Right lobe of liver (tissue), 4 donors: ENCODE measurements around the gene TPPP2.

ENCODE experiments used
- CTCF ChIP-seq, 4 donors: fragments of 200-600 bp in 3 of 4; fragments of 450-650 bp in 1 of 4; IDR thresholded peaks; one replicate each; pipeline versions ENCODE4 v1.5.1 to v1.8.0; 2016 to 2022; ENCODE audit warnings: antibody characterized with exemption in 4 of 4, mild to moderate bottlenecking in 2 of 4
- POLR2A ChIP-seq: fragments of 450-650 bp; IDR thresholded peaks from one replicate; pipeline ENCODE4 v1.6.1; 2017; ENCODE audit warnings: antibody characterized with exemption, mild to moderate bottlenecking
- donor health status: DM: no; HTN: no; CAD: no.
- donor health status: DM: no; HTN: no; CAD: no.
- donor health status: DM: no; HTN: yes; CAD: no.

- no peak for TF ChIP-seq CTCF (IDR thresholded peaks at IDR 0.05)
- no peak for TF ChIP-seq POLR2A
These were observed 33.5 kb upstream of the TPPP2 start for GRCh38 chr14:20996521-20996920.
